CD14-positive monocyte (primary cell): ENCODE data around the gene MAB21L4. TPM values are rescaled to one million over a fixed set of nuclear protein-coding genes. Genes with fewer than 3 reads are reported as not detected.

Source experiments
- DNase-seq, 3 donors: peaks; one replicate each; pipeline ENCODE4 v3.0.0-alpha.2; 2011 to 2022
- H2AFZ ChIP-seq: 2 replicates; pipeline ENCODE4 v1.6.0; 2012; ENCODE audit warnings: mild to moderate bottlenecking, low read depth, low read length, inconsistent platforms; ENCODE audit not compliant: insufficient read depth, poor library complexity, severe bottlenecking
- H3K27ac ChIP-seq, 2 donors: 1 replicate in 1 of 2; 2 replicates in 1 of 2; pipeline ENCODE4 v1.5.1; 2012 to 2013; ENCODE audit warnings: low read length in 2 of 2, control low read depth in 1 of 2, inconsistent platforms in 1 of 2, low read depth in 1 of 2, mild to moderate bottlenecking in 1 of 2
- H3K27me3 ChIP-seq, 2 donors: one replicate each; pipeline versions ENCODE4 v1.6.0 to v1.6.1; 2011 to 2013; ENCODE audit warnings: low read length in 2 of 2; ENCODE audit not compliant: control insufficient read depth in 2 of 2, insufficient read depth in 2 of 2
- H3K36me3 ChIP-seq, 2 donors: replicated peaks in 1 of 2; 1 replicate in 1 of 2; 2 replicates in 1 of 2; pipeline versions ENCODE4 v1.5.1 to v1.6.1; 2012 to 2013; ENCODE audit warnings: low read length in 2 of 2, control low read depth in 1 of 2, inconsistent platforms in 1 of 2, mild to moderate bottlenecking in 1 of 2; ENCODE audit not compliant: insufficient read depth in 2 of 2, control insufficient read depth in 1 of 2
- H3K4me1 ChIP-seq, 2 donors: 1 replicate in 1 of 2; 2 replicates in 1 of 2; pipeline versions ENCODE4 v1.5.1 to v1.6.1; 2012 to 2013; ENCODE audit warnings: low read length in 2 of 2, control low read depth in 1 of 2, inconsistent platforms in 1 of 2, mild to moderate bottlenecking in 1 of 2, moderate library complexity in 1 of 2; ENCODE audit not compliant: insufficient read depth in 2 of 2, control insufficient read depth in 1 of 2
- H3K4me2 ChIP-seq: replicated peaks from 2 replicates; pipeline ENCODE3; 2012; ENCODE audit warnings: low read length, moderate library complexity, mild to moderate bottlenecking; ENCODE audit not compliant: poor library complexity, severe bottlenecking; ENCODE audit errors: extremely low read depth
- H3K4me3 ChIP-seq, 3 experiments: fragments of 200-600 bp in 1 of 3; sonication (generic) in 1 of 3; replicated peaks in 1 of 3; 1 replicate in 2 of 3; 2 replicates in 1 of 3; pipeline ENCODE4 v1.5.1; 2011 to 2013; ENCODE audit warnings: low read length in 3 of 3, mild to moderate bottlenecking in 3 of 3, control low read depth in 2 of 3, low read depth in 2 of 3, inconsistent platforms in 1 of 3, moderate library complexity in 1 of 3
- H3K79me2 ChIP-seq: 2 replicates; pipeline ENCODE4 v1.6.0; 2012; ENCODE audit warnings: mild to moderate bottlenecking, control low read depth, inconsistent platforms, low read length, moderate library complexity; ENCODE audit not compliant: insufficient read depth
- H3K9ac ChIP-seq: 2 replicates; pipeline ENCODE4 v1.6.0; 2017; ENCODE audit warnings: low read length, mild to moderate bottlenecking; ENCODE audit not compliant: insufficient read depth, poor library complexity, severe bottlenecking
- H3K9me3 ChIP-seq, 2 donors: replicated peaks in 1 of 2; 1 replicate in 1 of 2; 2 replicates in 1 of 2; pipeline versions ENCODE4 v1.5.1 to v1.6.1; 2012 to 2013; ENCODE audit warnings: low read length in 2 of 2, control low read depth in 1 of 2; ENCODE audit not compliant: control insufficient read depth in 1 of 2, insufficient read depth in 1 of 2
- H4K20me1 ChIP-seq: 2 replicates; pipeline ENCODE4 v1.6.0; 2012; ENCODE audit warnings: mild to moderate bottlenecking, low read length, control low read depth, moderate library complexity; ENCODE audit not compliant: insufficient read depth
- H3K27ac Mint-ChIP-seq, 7 donors: one replicate each; pipeline ENCODE4 v1.8.0; 2020; ENCODE audit warnings: mild to moderate bottlenecking in 7 of 7, mixed read lengths in 7 of 7, moderate library complexity in 6 of 7, inconsistent platforms in 2 of 7
- H3K27me3 Mint-ChIP-seq, 3 donors: one replicate each; pipeline ENCODE4 v1.8.0; 2021 to 2022; ENCODE audit warnings: low read depth in 3 of 3, mild to moderate bottlenecking in 3 of 3, mixed read lengths in 3 of 3, moderate library complexity in 3 of 3, inconsistent platforms in 1 of 3
- H3K36me3 Mint-ChIP-seq, 2 donors: one replicate each; pipeline ENCODE4 v1.8.0; 2020; ENCODE audit warnings: mixed read lengths in 2 of 2, inconsistent platforms in 1 of 2, mild to moderate bottlenecking in 1 of 2
- H3K4me1 Mint-ChIP-seq: one replicate; pipeline ENCODE4 v1.8.0; 2020; ENCODE audit warnings: mild to moderate bottlenecking, mixed read lengths
- H3K4me3 Mint-ChIP-seq, 2 donors: one replicate each; pipeline ENCODE4 v1.8.0; 2020; ENCODE audit warnings: mild to moderate bottlenecking in 2 of 2, mixed read lengths in 2 of 2, moderate library complexity in 1 of 2
- H3K9me3 Mint-ChIP-seq, 7 donors: one replicate each; pipeline ENCODE4 v1.8.0; 2020 to 2022; ENCODE audit warnings: mixed read lengths in 7 of 7, mild to moderate bottlenecking in 6 of 7, moderate library complexity in 6 of 7, inconsistent platforms in 2 of 7
- WGBS: methylation state at CpG from one replicate; pipeline ENCODE4 v1.1.5; 2013; ENCODE audit warnings: missing lambda C conversion rate; ENCODE audit not compliant: insufficient coverage; 5-methylcytosine and 5-hydroxymethylcytosine counted together
- intact Hi-C, 2 donors: fragments of 100-400 bp; cut with micrococcal nuclease; formaldehyde crosslinking; loops; one replicate each; pipeline versions ENCODE4 v1.15.0 to v1.15.1; 2023
- polyA plus RNA-seq, 3 donors: library from polyadenylated mRNA; depleted of rRNA in 1 of 3; unstranded in 2 of 3; stranded (reverse) in 1 of 3; fragments of 300-500 nt in 2 of 3; fragments of >200 nt in 1 of 3; fragmentation: Illumina TruSeq in 2 of 3; gene quantifications; 1 replicate in 2 of 3; 2 replicates in 1 of 3; pipeline ENCODE4 v1.2.3, GENCODE V29; 2012 to 2021
- TF ChIP-seq, protein P1 (sequence below): fragments of 200-600 bp; IDR thresholded peaks from one replicate; pipeline ENCODE4 v1.8.0; 2022; ENCODE audit warnings: antibody characterized with exemption, mild to moderate bottlenecking

MAB21L4 gene
- polyA plus RNA-seq, 3 donors, result not detected

DNA sequence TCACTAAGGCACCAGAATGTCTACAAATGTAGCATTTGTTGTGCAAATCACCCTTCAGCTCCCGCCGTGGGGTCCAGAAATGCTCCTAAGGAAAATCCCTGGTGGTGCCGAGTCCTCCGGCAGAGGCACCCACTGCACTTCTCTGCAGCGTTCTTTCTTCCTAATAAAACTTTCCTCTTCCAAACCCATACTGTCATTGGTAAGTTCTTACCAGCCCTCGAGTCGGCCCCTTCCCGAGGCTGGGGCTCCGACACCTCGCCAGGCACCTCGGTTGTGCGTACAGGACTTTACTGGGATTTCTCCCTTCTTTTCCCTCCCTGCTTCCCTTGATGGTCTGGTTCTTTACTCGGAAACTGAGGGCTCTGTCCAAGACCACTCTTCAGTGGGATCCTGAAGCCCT lies 37.6 kb downstream of the MAB21L4 start:
- Mint-ChIP-seq H3K27ac (no peak overlapping the region), H3K27me3 (peaks cover 2 to 11% (median 3%) of the 10 kb centered on the region in 3 donors), H3K4me3 (no peak overlapping the region), H3K9me3 (peaks cover 14 to 25% (median 16%) of the 10 kb centered on the region in 7 donors), H3K4me1 (no peaks in the 10 kb centered on the region), H3K36me3 (no peaks in the 10 kb centered on the region)
- Histone ChIP-seq H3K27me3 (no peaks in the 10 kb centered on the region), H3K36me3 (no peaks in the 10 kb centered on the region), H3K79me2 (no peaks in the 10 kb centered on the region), H3K9me3 (peaks cover 11 to 24% of the 10 kb centered on the region in 2 donors), H3K9ac (no peak overlapping the region), H3K4me2 (no peak overlapping the region), H3K4me1 (no peaks in the 10 kb centered on the region), H4K20me1 (no peaks in the 10 kb centered on the region), H3K27ac (no peak overlapping the region), H3K4me3 (no peak overlapping the region), H2AFZ (no peak overlapping the region)
- WGBS, result 98% methylated on average over 10 of the region's 13 CpGs
- TF ChIP-seq, protein P1, sequence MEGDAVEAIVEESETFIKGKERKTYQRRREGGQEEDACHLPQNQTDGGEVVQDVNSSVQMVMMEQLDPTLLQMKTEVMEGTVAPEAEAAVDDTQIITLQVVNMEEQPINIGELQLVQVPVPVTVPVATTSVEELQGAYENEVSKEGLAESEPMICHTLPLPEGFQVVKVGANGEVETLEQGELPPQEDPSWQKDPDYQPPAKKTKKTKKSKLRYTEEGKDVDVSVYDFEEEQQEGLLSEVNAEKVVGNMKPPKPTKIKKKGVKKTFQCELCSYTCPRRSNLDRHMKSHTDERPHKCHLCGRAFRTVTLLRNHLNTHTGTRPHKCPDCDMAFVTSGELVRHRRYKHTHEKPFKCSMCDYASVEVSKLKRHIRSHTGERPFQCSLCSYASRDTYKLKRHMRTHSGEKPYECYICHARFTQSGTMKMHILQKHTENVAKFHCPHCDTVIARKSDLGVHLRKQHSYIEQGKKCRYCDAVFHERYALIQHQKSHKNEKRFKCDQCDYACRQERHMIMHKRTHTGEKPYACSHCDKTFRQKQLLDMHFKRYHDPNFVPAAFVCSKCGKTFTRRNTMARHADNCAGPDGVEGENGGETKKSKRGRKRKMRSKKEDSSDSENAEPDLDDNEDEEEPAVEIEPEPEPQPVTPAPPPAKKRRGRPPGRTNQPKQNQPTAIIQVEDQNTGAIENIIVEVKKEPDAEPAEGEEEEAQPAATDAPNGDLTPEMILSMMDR, result no peak
- intact Hi-C loops, result no loop called here
- DNase-seq, result no peak

DNA sequence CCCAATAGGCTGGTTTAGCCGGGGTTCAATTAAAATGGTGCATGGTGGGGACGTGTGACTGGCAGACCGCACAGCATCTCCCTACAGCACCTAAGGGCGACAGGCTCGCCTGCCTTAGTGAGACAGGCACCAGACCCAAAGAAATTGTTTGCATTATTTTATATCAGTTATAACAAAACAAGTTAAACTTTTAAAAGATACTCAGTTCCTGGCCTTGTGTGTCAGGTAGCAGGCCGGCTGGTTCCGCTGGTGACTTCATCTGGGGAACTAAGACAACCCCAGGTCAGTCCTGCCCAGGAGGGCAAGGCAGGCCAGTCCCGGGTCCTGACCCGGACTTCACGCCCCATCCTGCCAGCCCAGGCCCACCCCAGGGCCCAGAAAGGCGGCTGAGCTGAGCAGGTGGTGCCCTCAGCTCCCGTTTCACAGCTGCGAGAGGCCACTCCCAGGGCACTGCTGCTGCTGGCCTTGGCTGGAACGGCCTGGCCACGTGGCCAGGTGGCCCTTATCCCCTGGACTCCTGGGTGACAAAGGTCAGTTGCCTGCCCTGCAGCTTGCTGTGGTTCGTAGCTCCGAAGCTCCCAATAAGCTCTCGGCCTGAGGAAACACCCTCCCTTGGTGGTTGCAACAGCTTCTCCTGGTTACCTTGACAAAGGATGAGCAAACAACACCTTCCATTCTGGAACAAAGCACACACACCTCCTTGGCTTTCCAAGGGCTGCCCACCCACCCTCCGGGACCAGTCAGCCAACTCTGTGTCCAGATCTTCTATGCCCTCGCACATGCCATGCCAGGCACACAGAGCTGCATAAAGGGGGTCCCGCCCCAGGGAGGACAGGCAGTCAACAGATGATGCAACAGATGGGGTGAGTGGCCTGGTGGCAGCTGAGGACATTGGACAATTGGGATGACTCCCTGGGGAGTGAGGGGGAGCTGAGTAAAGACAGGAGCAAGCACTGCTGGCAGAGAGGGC lies 38.6 kb downstream of the MAB21L4 start:
- TF ChIP-seq, protein P1, result no peak
- no peaks in the 10 kb centered on the region for H3K36me3 ChIP-seq
- H3K27me3 Mint-ChIP-seq, result peaks cover 0 to 10% (median 2%) of the 10 kb centered on the region in 3 donors
- H3K4me1 ChIP-seq, result no peaks in the 10 kb centered on the region
- H3K4me3 ChIP-seq, result no peak overlapping the region
- H3K4me2 ChIP-seq, result no peak overlapping the region
- 90% methylated on average over 18 of the region's 21 CpGs for WGBS
- no peak for DNase-seq
- no peak overlapping the region for H3K27ac Mint-ChIP-seq
- no peak overlapping the region for H2AFZ ChIP-seq
- H3K79me2 ChIP-seq, result no peaks in the 10 kb centered on the region
- no peaks in the 10 kb centered on the region for H3K4me1 Mint-ChIP-seq
- no peaks in the 10 kb centered on the region for H4K20me1 ChIP-seq
- H3K27ac ChIP-seq, result no peak overlapping the region
- H3K27me3 ChIP-seq, result no peaks in the 10 kb centered on the region
- no peak overlapping the region for H3K9ac ChIP-seq
- intact Hi-C loops, result no loop called here
- peaks cover 14 to 25% (median 16%) of the 10 kb centered on the region in 7 donors for H3K9me3 Mint-ChIP-seq
- H3K9me3 ChIP-seq, result peaks cover 11 to 25% of the 10 kb centered on the region in 2 donors
- H3K4me3 Mint-ChIP-seq, result no peak overlapping the region
- no peaks in the 10 kb centered on the region for H3K36me3 Mint-ChIP-seq
